Activated naive CD4-positive, alpha-beta T cell treated with anti-CD3 and anti-CD28 coated beads, Interleukin-2, amount 50 U/mL, for 72 hours (primary cell): Measurements from ENCODE around the gene DNASE1L1. TPM values are rescaled to one million over a fixed set of nuclear protein-coding genes. Genes with fewer than 3 reads are reported as not detected.

ENCODE experiments used
- ATAC-seq, 2 donors: fragments of 150-1000 bp; cut with Tn5 transposase; 2 replicates each; pipeline ENCODE4 v1.10.0; 2021; ENCODE audit warnings: mild to moderate bottlenecking in 2 of 2, moderate library complexity in 2 of 2
- DNase-seq, 2 donors: peaks; one replicate each; pipeline ENCODE4 v3.0.0; 2021 to 2022; ENCODE audit warnings: low spot score in 2 of 2
- H3K27ac Mint-ChIP-seq, 2 donors: one replicate each; pipeline ENCODE4 v1.8.0; 2022; ENCODE audit warnings: mild to moderate bottlenecking in 2 of 2, mixed read lengths in 2 of 2
- H3K36me3 Mint-ChIP-seq, 2 donors: one replicate each; pipeline ENCODE4 v1.8.0; 2022; ENCODE audit warnings: mixed read lengths in 2 of 2
- H3K9me3 Mint-ChIP-seq, 2 donors: one replicate each; pipeline ENCODE4 v1.8.0; 2022; ENCODE audit warnings: mixed read lengths in 2 of 2
- total RNA-seq, 2 donors: library from RNA; stranded (reverse); gene quantifications; one replicate each; pipeline ENCODE4 v1.2.3, GENCODE V29; 2022

Gene DNASE1L1
- total RNA-seq, 2 donors from 2014 or later = 14.7 to 20.6 TPM

- no peak overlapping the region for H3K27ac Mint-ChIP-seq
- ATAC-seq (no peak), DNase-seq (no peak)
- peaks cover 0 to 15% of the 10 kb centered on the region in 2 donors for H3K36me3 Mint-ChIP-seq
- H3K9me3 Mint-ChIP-seq = no peaks in the 10 kb centered on the region
Observed at GRCh38 chrX:154440623-154441357, 31.7 kb upstream of the DNASE1L1 start.

GRCh38 chrX:154439841-154440240, 30.8 kb upstream of the DNASE1L1 start:
- peaks cover 0 to 15% of the 10 kb centered on the region in 2 donors for H3K36me3 Mint-ChIP-seq
- no peak overlapping the region for H3K27ac Mint-ChIP-seq
- no peaks in the 10 kb centered on the region for H3K9me3 Mint-ChIP-seq
- ATAC-seq = no peak
- no peak for DNase-seq

GRCh38 chrX:154437971-154438893, 29.2 kb upstream of the DNASE1L1 start:
- Mint-ChIP-seq H3K36me3 (peaks cover 0 to 15% of the 10 kb centered on the region in 2 donors), H3K27ac (peak overlapping the region; percentile 86 to 90), H3K9me3 (no peaks in the 10 kb centered on the region)
- DNase-seq (no peak), ATAC-seq (no peak)

GRCh38 chrX:154436983-154437752, 28.1 kb upstream of the DNASE1L1 start, which contains the start of gene GDI1:
GDI1 (plus strand) TSS chrX:154437154; CDS start chrX:154437255, 101 bp downstream.
- peak; percentile 73 to 76 for ATAC-seq
- Mint-ChIP-seq H3K27ac (peak within 1 kb of the TSS; percentile 86 to 90), H3K9me3 (no peaks in the 10 kb centered on the region), H3K36me3 (peaks cover 0 to 15% of the 10 kb centered on the region in 2 donors)
- DNase-seq = peak; percentile 49 to 65

GRCh38 chrX:154436374-154436982, 27.4 kb upstream of the DNASE1L1 start:
- ATAC-seq (peak; percentile 82), DNase-seq (peak in 1 of 2 donors; percentile 35)
- Mint-ChIP-seq H3K27ac (peak overlapping the region; percentile 79 to 84), H3K36me3 (peaks cover 0 to 15% of the 10 kb centered on the region in 2 donors), H3K9me3 (no peaks in the 10 kb centered on the region)

GRCh38 chrX:154435171-154435733, 26.2 kb upstream of the DNASE1L1 start:
- ATAC-seq = no peak
- H3K27ac Mint-ChIP-seq = no peak overlapping the region
- H3K36me3 Mint-ChIP-seq = peaks cover 0 to 15% of the 10 kb centered on the region in 2 donors

GRCh38 chrX:154434394-154435168, 25.5 kb upstream of the DNASE1L1 start:
- Mint-ChIP-seq H3K36me3 (peaks cover 0 to 15% of the 10 kb centered on the region in 2 donors), H3K27ac (no peak overlapping the region), H3K9me3 (no peaks in the 10 kb centered on the region)
- ATAC-seq (no peak), DNase-seq (no peak)

More at GRCh38 chrX:154435171-154435733, 26.2 kb upstream of the DNASE1L1 start:
- no peaks in the 10 kb centered on the region for H3K9me3 Mint-ChIP-seq
- DNase-seq = no peak

- no peak for ATAC-seq
- H3K27ac Mint-ChIP-seq = no peak overlapping the region
Observed at GRCh38 chrX:154433605-154434004, 24.6 kb upstream of the DNASE1L1 start.

GRCh38 chrX:154432210-154432609, 23.2 kb upstream of the DNASE1L1 start:
- H3K27ac Mint-ChIP-seq = no peak overlapping the region
- DNase-seq = no peak
- peaks cover 0 to 6% of the 10 kb centered on the region in 2 donors for H3K36me3 Mint-ChIP-seq
- no peak for ATAC-seq
- H3K9me3 Mint-ChIP-seq = no peaks in the 10 kb centered on the region

More at GRCh38 chrX:154433605-154434004, 24.6 kb upstream of the DNASE1L1 start:
- Mint-ChIP-seq H3K9me3 (no peaks in the 10 kb centered on the region), H3K36me3 (peaks cover 0 to 15% of the 10 kb centered on the region in 2 donors)
- no peak for DNase-seq

- DNase-seq (no peak), ATAC-seq (no peak)
- Mint-ChIP-seq H3K27ac (no peak overlapping the region), H3K36me3 (peaks cover 0 to 6% of the 10 kb centered on the region in 2 donors), H3K9me3 (no peaks in the 10 kb centered on the region)
Observed at GRCh38 chrX:154431341-154431740, 22.3 kb upstream of the DNASE1L1 start.

- Mint-ChIP-seq H3K9me3 (no peaks in the 10 kb centered on the region), H3K27ac (peak overlapping the region in 1 of 2 donors; percentile 3), H3K36me3 (peaks cover 0 to 2% of the 10 kb centered on the region in 2 donors)
- no peak for DNase-seq
- no peak for ATAC-seq
Observed at GRCh38 chrX:154430916-154431315, 21.9 kb upstream of the DNASE1L1 start.

- ATAC-seq (no peak), DNase-seq (no peak)
- Mint-ChIP-seq H3K36me3 (no peaks in the 10 kb centered on the region), H3K27ac (peak overlapping the region in 1 of 2 donors; percentile 3), H3K9me3 (no peaks in the 10 kb centered on the region)
Observed at GRCh38 chrX:154430479-154430878, 21.4 kb upstream of the DNASE1L1 start.

GRCh38 chrX:154429711-154430110, 20.7 kb upstream of the DNASE1L1 start:
- ATAC-seq (peak in 1 of 2 donors; percentile 13), DNase-seq (no peak)
- Mint-ChIP-seq H3K36me3 (no peaks in the 10 kb centered on the region), H3K27ac (peak overlapping the region; percentile 24 to 63), H3K9me3 (no peaks in the 10 kb centered on the region)

- DNase-seq = peak; percentile 85 to 93
- H3K27ac Mint-ChIP-seq = peak within 1 kb of the TSS; percentile 24 to 77
- H3K36me3 Mint-ChIP-seq = no peaks in the 10 kb centered on the region
- H3K9me3 Mint-ChIP-seq = no peaks in the 10 kb centered on the region
- peak; percentile 99 for ATAC-seq
Observed at GRCh38 chrX:154428176-154429171, 19.4 kb upstream of the DNASE1L1 start, which contains the start of gene ATP6AP1. ATP6AP1 (plus strand) TSS chrX:154428677; CDS start chrX:154428693, 16 bp downstream.
